Measurements from ENCODE around the gene NR5A1.

Gene NR5A1

GRCh38 chr9:124456341-124457078, 50.7 kb downstream of the NR5A1 start:
- no peak for DNase-seq

- DNase-seq: no peak
These were observed 51.4 kb downstream of the NR5A1 start for GRCh38 chr9:124455820-124456219.

GRCh38 chr9:124454791-124455443, 52.3 kb downstream of the NR5A1 start:
- no peak for DNase-seq

- no peak for DNase-seq
These were observed 52.9 kb downstream of the NR5A1 start for GRCh38 chr9:124454296-124454695.

- DNase-seq: no peak
These were observed 53.5 kb downstream of the NR5A1 start for GRCh38 chr9:124453586-124454191.

GRCh38 chr9:124452841-124453585, 54.2 kb downstream of the NR5A1 start:
- DNase-seq: no peak

- no peak for DNase-seq
These were observed 54.9 kb downstream of the NR5A1 start for GRCh38 chr9:124452326-124452725.

GRCh38 chr9:124450931-124451661, 56.1 kb downstream of the NR5A1 start:
- DNase-seq: no peak

- no peak for DNase-seq
These were observed 56.8 kb downstream of the NR5A1 start, which contains the start of gene ADGRD2 for GRCh38 chr9:124450241-124450924. ADGRD2 (plus strand) TSS chr9:124450451; CDS start chr9:124451667, 1,216 bp downstream.

- DNase-seq: no peak
These were observed 57.6 kb downstream of the NR5A1 start for GRCh38 chr9:124449381-124450151.

GRCh38 chr9:124448019-124448418, 59.2 kb downstream of the NR5A1 start:
- DNase-seq: no peak

GRCh38 chr9:124447297-124447661, 59.9 kb downstream of the NR5A1 start:
- no peak for DNase-seq

- DNase-seq: no peak
These were observed 63.0 kb downstream of the NR5A1 start for GRCh38 chr9:124444166-124444565.

GRCh38 chr9:124443625-124444024, 63.6 kb downstream of the NR5A1 start:
- no peak for DNase-seq

GRCh38 chr9:124442826-124443225, 64.4 kb downstream of the NR5A1 start:
- no peak for DNase-seq

- no peak for DNase-seq
These were observed 64.8 kb downstream of the NR5A1 start for GRCh38 chr9:124442379-124442778.

- no peak for DNase-seq
These were observed 65.9 kb downstream of the NR5A1 start for GRCh38 chr9:124441291-124441690.

GRCh38 chr9:124440786-124441185, 66.4 kb downstream of the NR5A1 start:
- DNase-seq: no peak

- no peak for DNase-seq
These were observed 67.4 kb downstream of the NR5A1 start for GRCh38 chr9:124439686-124440243.

GRCh38 chr9:124439086-124439485, 68.1 kb downstream of the NR5A1 start:
- no peak for DNase-seq

GRCh38 chr9:124438091-124438490, 69.1 kb downstream of the NR5A1 start:
- DNase-seq: no peak

Data from stimulated activated CD4-positive, alpha-beta T cell treated with anti-CD3 and anti-CD28 coated beads, Interleukin-1b, Interleukin-23, amount 100 ng/mL, for 48 hours (primary cell).